Retinal pigment epithelial cell (primary cell): ENCODE results near the gene MGLL.

Experiments
- DNase-seq: peaks from one replicate; pipeline ENCODE4 v3.0.0-alpha.2; 2010; ENCODE audit warnings: low read depth
- H3K4me3 ChIP-seq: 2 replicates; pipeline ENCODE4 v1.5.1; 2011; ENCODE audit warnings: mild to moderate bottlenecking, low read length, control low read depth, moderate library complexity
- TF ChIP-seq, protein P1 (sequence below): conservative IDR thresholded peaks from 2 replicates; pipeline ENCODE4 v1.5.1; 2011; ENCODE audit warnings: low read depth, low read length, control low read depth, inconsistent platforms

Gene MGLL

DNA sequence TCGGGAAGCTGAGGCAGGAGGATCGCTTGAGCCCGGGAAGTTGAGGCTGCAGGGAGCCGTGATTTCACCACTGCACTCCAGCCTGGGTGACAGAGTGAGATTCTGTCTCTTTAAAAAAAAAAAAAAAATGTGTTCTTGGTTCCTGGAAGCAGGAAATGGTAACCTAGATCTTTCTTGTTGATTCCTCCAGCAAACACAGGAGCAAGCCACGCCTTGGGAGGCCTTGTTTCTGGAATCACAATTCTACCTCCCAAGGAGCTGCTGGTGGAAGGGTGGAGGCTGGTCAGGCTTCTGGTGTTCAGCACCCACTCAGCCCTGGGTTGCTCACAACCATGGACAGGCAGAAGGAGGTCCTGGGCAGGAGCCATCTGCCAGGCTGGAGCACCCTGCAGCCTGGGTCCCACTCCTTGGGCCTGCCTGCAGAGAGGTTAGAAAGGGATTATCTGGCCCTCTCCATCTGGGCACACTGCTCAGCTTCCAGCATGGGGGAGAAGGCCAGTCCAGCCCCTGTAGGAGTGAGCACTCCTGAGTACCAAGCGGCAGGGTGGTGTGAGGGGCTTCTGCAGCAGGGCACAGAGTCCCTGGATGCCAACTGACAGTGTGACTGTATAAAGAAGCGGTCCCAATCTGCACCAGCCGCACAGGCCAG is 84.0 kb downstream of the MGLL start:
- H3K4me3 ChIP-seq: no peak overlapping the region
- DNase-seq: no peak
- TF ChIP-seq, protein P1, sequence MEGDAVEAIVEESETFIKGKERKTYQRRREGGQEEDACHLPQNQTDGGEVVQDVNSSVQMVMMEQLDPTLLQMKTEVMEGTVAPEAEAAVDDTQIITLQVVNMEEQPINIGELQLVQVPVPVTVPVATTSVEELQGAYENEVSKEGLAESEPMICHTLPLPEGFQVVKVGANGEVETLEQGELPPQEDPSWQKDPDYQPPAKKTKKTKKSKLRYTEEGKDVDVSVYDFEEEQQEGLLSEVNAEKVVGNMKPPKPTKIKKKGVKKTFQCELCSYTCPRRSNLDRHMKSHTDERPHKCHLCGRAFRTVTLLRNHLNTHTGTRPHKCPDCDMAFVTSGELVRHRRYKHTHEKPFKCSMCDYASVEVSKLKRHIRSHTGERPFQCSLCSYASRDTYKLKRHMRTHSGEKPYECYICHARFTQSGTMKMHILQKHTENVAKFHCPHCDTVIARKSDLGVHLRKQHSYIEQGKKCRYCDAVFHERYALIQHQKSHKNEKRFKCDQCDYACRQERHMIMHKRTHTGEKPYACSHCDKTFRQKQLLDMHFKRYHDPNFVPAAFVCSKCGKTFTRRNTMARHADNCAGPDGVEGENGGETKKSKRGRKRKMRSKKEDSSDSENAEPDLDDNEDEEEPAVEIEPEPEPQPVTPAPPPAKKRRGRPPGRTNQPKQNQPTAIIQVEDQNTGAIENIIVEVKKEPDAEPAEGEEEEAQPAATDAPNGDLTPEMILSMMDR: no peak

DNA sequence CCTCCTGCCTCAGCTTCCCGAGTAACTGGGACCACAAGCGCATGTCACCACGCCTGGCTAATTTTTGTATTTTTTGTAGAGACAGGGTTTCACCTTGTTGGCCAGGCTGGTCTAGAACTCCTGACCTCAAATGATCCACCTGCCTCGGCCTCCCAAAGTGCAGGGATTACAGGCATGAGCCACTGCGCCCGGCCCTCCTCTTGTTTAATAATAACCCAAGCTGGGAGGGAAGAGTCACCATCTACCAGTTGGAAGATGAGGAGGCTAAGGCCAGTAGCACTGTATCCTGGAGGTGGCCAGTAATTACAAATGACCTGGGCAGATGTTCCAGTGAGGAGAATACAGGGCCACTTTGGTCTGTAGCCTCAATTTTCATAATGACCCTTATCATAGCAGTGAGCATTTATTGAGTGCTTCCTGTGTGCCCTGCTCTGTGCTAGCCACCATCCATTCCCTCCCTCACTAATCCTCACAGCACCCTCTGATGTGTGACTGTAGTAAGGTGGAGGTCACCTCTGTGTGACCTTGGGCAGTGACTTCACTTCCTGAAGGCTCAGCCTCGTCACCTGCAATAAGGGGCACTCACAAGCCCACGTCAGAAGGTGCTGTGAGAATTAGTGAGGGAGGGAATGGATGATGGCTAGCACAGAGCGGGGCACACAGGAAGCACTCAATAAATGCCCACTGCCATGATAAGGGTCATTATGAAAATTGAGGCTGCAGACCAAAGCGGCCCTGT is 85.3 kb downstream of the MGLL start:
- H3K4me3 ChIP-seq: no peak overlapping the region
- no peak for DNase-seq
- TF ChIP-seq, protein P1: no peak

DNA sequence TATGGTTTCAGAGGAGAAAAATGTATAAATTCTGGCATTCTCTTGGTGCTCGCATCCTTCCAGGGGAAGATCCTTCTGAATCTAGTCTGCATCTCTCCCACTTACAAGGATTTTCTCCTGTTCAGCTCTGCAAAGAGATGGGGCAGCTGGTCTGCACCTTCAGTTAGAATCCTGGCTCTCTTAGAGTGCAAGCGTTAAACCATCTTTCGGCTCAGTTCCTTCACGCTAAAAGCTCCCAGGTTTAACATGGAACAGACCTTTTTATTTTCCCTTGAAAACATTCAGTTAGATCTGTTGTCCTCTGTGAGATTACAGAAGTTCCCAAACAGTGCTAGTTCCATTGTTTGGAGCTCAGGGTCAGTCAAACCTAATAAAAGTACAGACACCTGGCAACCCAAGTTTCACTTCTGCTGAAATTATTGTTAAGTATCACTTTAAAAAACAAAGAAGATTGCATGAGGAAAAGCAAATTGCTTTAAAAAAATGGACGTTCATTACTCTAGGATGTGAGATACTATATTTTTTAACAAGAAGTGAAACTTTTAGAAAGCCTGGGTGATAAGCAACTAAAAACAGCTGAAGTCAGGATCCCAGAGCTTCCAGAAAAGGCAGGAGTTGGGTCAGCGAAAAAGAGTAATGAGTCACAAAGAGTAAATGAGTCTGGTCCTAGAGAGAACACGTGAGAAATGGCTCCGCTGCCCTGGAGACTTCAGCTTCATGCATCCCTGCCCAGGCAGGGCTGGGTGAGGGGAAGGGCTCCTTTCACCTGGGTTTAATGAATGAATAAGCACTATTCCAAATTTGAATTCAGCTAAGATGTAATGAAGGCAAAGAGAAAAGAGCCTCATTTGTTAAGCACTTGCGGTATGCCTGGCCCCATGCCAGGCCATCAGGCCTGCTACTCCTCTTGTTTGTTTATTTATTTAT is 86.3 kb downstream of the MGLL start:
- TF ChIP-seq, protein P1: no peak
- peak; percentile 43 for DNase-seq
- no peak overlapping the region for H3K4me3 ChIP-seq

DNA sequence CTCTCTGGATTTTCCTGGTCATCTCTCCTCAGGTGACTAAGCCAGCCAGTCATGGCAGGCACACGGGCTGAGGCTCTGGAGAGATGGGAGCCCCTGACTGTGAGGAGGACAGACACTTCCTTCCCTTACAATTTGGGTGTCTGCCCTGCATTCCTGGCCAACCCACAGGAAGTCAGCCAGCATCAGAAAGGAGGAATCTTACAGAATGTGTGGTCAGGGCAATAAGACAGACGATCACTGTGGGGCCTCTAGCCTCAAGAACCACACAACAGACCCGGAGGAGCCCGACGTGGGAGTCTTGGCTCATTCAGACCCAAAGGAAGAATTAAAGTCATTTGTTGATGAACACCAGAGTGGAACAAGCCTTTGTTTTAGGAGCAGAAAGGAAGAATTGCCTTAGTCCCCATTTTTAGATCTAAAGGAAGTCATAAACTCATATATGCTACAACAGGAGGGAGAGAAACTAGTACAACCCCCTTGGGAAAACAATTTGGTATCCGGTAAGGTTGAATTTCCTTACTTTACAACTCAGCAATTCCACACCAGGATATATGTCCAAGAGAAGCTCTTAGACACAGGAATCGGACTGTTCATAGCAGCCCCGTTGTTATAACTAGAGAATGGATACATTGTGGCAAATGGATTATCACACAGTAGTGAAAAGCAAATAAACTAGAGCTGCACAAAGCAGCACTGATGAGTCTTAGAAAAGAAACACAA is 87.4 kb downstream of the MGLL start:
- no peak for DNase-seq
- TF ChIP-seq, protein P1: no peak
- no peak overlapping the region for H3K4me3 ChIP-seq

DNA sequence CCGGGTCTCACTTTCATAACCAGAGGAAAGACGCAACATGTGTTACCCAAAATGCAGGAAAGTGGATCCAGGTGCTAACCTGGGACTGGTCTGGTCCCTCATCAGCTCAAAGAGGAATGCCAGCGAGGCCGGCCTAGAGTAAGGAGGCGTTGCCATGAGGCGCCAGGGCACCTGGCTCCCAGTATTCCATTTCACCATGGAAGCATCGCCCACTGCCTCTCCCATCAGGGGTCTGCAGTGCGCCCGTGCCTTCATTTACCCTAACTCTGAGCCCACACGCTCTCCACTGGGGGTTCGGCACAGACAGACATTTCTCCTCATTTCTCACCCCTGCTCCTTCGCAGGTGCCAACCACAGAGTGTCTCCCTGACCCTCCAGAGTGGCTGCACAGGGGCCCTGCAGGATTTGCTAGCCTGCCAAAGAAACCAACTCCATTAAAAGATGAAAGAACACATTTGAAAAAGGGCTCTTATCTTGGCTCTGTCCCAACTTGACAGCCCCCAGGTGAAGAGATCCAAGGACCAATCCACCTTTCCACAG is 88.1 kb downstream of the MGLL start:
- TF ChIP-seq, protein P1: no peak
- DNase-seq: no peak
- no peak overlapping the region for H3K4me3 ChIP-seq

DNA sequence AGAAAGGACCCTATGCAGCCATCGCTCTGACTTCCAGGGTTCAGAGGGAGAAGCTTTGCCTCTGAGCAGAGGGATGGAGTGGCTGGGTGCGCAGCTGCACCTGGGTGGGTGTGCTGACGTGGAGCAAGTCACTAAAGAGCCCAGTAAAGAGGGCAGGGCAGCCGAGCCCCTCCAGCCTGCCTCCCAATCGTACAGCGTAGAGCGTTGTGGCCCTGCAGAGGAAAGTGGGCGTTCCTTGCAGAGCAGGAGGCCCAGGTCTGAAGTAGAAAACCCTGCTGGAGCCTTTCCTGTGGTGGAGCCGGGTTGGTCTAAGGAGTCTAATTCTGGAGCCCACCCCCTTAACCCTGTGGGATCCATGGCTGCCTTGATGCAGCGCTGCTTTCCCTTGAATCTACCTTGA is 88.5 kb downstream of the MGLL start:
- DNase-seq: no peak
- TF ChIP-seq, protein P1: no peak
- no peak overlapping the region for H3K4me3 ChIP-seq
